GM03348 (cell line): ENCODE measurements around the gene ARPC1B.
"Not testable (repeated sequence)": the region's sequence is repeated elsewhere in the genome, so short reads cannot be mapped to it uniquely, and the experiment has no call there.

Source experiments
- DNase-seq: peaks from one replicate; pipeline ENCODE4 v3.0.0; 2012; ENCODE audit warnings: low spot score

Gene ARPC1B

GRCh38 chr7:99409806-99410205 is 35.3 kb downstream of the ARPC1B start:
- no peak for DNase-seq

- no peak for DNase-seq
Measured at GRCh38 chr7:99410635-99411034, 36.1 kb downstream of the ARPC1B start.

GRCh38 chr7:99415513-99416127 is 41.1 kb downstream of the ARPC1B start:
- not testable (repeated sequence) for DNase-seq

- DNase-seq = no peak
Measured at GRCh38 chr7:99418260-99418659, 43.7 kb downstream of the ARPC1B start.

- DNase-seq = no peak
Measured at GRCh38 chr7:99419323-99420021, 44.9 kb downstream of the ARPC1B start.

- DNase-seq = no peak
Measured at GRCh38 chr7:99420213-99420612, 45.7 kb downstream of the ARPC1B start.

GRCh38 chr7:99420986-99421385 is 46.5 kb downstream of the ARPC1B start:
- no peak for DNase-seq

- no peak for DNase-seq
Measured at GRCh38 chr7:99422186-99422585, 47.7 kb downstream of the ARPC1B start.

- DNase-seq = no peak
Measured at GRCh38 chr7:99422625-99423024, 48.1 kb downstream of the ARPC1B start.

- no peak for DNase-seq
Measured at GRCh38 chr7:99424932-99425730, 50.6 kb downstream of the ARPC1B start.

- DNase-seq = no peak
Measured at GRCh38 chr7:99428972-99429566, 54.5 kb downstream of the ARPC1B start.

- DNase-seq = no peak
Measured at GRCh38 chr7:99429756-99430155, 55.2 kb downstream of the ARPC1B start.

GRCh38 chr7:99431756-99432540 is 57.4 kb downstream of the ARPC1B start:
- DNase-seq = not testable (repeated sequence)

GRCh38 chr7:99433158-99433557 is 58.6 kb downstream of the ARPC1B start:
- DNase-seq = no peak

GRCh38 chr7:99437946-99438572 is 63.5 kb downstream of the ARPC1B start:
- no peak for DNase-seq

- DNase-seq = peak; percentile 99
Measured at GRCh38 chr7:99438573-99439480, 64.3 kb downstream of the ARPC1B start, which contains the start of the genes CPSF4 and PTCD1. Gene CPSF4 (plus strand): TSS chr7:99438943. CDS start chr7:99439083, 140 bp downstream. Gene PTCD1 (minus strand): TSS chr7:99438798. CDS start chr7:99435242, 3,556 bp downstream.

GRCh38 chr7:99440195-99440594 is 65.7 kb downstream of the ARPC1B start:
- no peak for DNase-seq
